KBM-7 (cell line): ENCODE measurements around the gene CYP4A22.
A peak's percentile ranks its signal among the peaks of the same experiment; 100 is the strongest.
"Not testable (repeated sequence)": the region's sequence is repeated elsewhere in the genome, so short reads cannot be mapped to it uniquely, and the experiment has no call there.

Experiments
- DNase-seq: peaks from one replicate; pipeline ENCODE4 v3.0.0-alpha.2; 2015
- in situ Hi-C: fragments of 300-500 bp; cut with MboI; formaldehyde crosslinking; loops from 2 replicates; pipeline ENCODE4 v1.14.3; 2020; ENCODE audit warnings: low sequenced_read_pairs, low pct_unique_long_range_greater_than_20kb, mixed read lengths

CYP4A22 gene, protein sequence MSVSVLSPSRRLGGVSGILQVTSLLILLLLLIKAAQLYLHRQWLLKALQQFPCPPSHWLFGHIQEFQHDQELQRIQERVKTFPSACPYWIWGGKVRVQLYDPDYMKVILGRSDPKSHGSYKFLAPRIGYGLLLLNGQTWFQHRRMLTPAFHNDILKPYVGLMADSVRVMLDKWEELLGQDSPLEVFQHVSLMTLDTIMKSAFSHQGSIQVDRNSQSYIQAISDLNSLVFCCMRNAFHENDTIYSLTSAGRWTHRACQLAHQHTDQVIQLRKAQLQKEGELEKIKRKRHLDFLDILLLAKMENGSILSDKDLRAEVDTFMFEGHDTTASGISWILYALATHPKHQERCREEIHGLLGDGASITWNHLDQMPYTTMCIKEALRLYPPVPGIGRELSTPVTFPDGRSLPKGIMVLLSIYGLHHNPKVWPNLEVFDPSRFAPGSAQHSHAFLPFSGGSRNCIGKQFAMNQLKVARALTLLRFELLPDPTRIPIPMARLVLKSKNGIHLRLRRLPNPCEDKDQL

DNA sequence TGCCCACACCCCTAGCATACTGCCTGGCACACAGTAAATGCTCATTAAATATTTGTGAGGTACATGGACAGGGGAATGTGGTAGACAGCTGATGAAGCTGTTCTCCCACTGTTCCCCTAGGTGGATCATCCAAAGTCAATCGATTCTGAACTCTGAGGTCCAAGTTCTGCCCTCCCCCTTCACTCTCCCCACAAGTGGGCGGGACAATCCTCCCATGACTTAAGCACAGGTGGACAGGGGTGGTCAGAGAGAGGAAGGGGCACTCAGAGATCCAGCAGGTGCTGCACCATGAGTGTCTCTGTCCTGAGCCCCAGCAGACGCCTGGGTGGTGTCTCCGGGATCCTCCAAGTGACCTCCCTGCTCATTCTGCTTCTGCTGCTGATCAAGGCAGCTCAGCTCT lies at the start of gene CYP4A22:
Gene CYP4A22 (plus strand): TSS at position 244 of the 400 bp plus-strand sequence. CDS start 45 bp downstream, at position 289.
- in situ Hi-C loops: no loop called here
- DNase-seq: no peak

GRCh38 chr1:47089356-47089755 lies 47.9 kb upstream of the CYP4A22 start:
- in situ Hi-C loops: not testable (repeated sequence)
- DNase-seq: peak; percentile 28

- in situ Hi-C loops: not testable (repeated sequence)
These were observed 45.8 kb upstream of the CYP4A22 start for GRCh38 chr1:47091476-47091875.

GRCh38 chr1:47104816-47105215 lies 32.4 kb upstream of the CYP4A22 start:
- no peak for DNase-seq
- in situ Hi-C loops: no loop called here

More at GRCh38 chr1:47091476-47091875, 45.8 kb upstream of the CYP4A22 start:
- not testable (repeated sequence) for DNase-seq

- in situ Hi-C loops: no loop called here
- DNase-seq: no peak
These were observed 30.4 kb upstream of the CYP4A22 start for GRCh38 chr1:47106792-47107191.

DNA sequence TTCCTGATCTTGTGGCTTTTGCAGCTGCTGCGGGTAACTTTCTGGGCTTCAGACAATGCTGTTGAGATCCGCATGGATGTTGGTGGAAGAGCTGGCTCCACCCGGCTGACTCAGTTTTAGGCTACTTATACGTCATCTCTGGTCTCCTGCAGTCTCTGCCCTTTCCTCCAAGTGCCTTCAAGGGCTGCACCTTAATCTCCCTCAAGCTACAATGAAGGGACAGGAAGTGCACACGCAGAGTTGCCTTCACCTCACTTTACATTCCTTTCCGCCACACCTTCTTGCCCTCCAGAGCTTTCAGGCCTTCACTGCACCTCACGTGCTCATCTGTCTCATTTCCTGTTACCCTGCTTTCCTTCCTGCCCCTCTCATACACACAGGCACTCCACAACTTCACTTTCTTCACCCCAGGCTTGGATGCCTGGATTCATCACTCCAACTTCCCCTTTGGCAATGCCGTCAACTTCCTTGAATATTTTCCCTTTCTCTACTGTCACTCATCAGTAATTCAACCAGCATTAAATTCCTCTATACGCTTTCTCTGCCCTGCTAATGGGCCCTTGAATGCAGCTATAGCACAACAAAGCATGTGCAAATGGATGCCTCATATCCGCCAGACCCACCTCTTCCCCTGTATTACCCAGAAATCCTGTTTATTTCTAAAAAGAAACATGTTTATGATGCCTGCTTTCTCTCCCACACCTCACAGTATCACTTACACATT lies 29.2 kb upstream of the CYP4A22 start:
- in situ Hi-C loops: not testable (repeated sequence)

DNA sequence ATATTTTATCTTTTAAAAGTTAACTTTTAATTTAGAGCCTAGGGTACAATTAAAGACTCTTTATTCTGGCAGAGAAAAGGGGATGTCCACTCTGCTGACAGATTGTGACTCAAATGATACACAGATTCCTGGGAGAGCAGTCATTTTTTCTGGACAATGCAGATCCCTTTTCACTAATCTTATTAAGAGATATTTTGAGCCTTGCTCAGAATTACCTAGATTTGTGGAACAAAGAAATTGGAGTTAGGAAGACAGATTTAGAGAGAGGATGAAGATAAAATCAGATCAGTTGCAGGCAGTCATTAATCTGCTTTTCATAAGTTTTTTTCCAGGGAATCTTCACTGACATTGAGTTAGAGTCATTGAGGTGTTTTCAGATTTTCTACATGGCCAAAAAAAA lies 27.8 kb upstream of the CYP4A22 start:
- DNase-seq, in situ Hi-C loops: not testable (repeated sequence)

More for the DNA sequence above, 29.2 kb upstream of the CYP4A22 start:
- peak; percentile 0 for DNase-seq

- no peak for DNase-seq
These were observed 24.1 kb upstream of the CYP4A22 start for GRCh38 chr1:47113178-47113577.

DNA sequence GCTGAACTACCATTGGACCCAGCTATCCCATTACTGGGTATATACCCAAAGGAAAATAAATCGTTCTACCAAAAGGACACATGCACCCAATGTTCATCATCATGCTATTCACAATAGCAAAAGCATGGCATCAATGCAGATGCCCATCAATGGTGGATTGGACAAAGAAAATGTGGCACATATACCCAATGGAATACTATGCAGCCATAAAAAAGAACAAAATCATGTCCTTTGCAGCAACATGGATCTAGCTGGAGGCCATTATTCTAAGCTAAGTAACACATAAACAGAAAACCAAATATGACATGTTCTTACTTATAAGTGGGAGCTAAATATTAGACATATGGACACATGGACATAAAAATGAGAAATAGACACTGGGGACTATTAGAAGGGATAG lies 16.2 kb upstream of the CYP4A22 start:
- DNase-seq, in situ Hi-C loops: not testable (repeated sequence)

More at GRCh38 chr1:47113178-47113577, 24.1 kb upstream of the CYP4A22 start:
- in situ Hi-C loops: no loop called here

- DNase-seq: peak; percentile 10
- in situ Hi-C loops: not testable (repeated sequence)
These were observed 12.4 kb upstream of the CYP4A22 start for GRCh38 chr1:47124834-47125233.

DNA sequence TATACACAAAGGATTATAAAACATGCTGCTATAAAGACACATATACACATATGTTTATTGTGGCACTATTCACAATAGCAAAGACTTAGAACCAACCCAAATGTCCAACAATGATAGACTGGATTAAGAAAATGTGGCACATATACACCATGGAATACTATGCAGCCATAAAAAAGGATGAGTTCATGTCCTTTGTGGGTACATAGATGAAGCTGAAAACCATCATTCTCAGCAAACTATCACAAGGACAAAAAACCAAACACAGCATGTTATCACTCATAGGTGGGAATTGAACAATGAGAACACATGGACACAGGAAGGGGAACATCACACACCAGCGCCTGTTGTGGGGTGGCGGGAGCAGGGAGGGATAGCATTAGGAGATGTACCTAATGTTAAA lies 10.2 kb upstream of the CYP4A22 start:
- DNase-seq, in situ Hi-C loops: not testable (repeated sequence)

GRCh38 chr1:47128221-47128620 lies 9.0 kb upstream of the CYP4A22 start:
- in situ Hi-C loops: no loop called here
- no peak for DNase-seq

DNA sequence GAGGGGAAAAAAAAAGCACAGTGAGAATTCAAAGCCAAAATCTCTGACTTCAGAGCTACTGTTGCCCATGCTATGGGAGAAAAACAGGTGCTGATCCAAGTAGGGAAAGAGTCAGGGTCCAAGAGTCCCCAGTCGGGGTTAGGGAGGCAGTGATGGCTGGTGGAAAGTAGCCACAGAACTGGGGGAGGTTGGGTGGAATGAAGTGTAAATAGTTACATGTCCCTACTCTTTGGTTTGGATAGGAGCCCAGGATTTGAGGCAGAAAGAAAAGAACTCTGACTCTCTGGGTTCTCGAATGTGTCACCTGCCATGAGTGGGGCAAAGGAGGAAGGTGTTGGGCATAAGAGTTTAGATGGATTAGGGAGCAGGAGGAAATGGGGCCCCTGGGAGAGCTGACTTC lies 8.4 kb upstream of the CYP4A22 start:
- DNase-seq, in situ Hi-C loops: not testable (repeated sequence)

DNA sequence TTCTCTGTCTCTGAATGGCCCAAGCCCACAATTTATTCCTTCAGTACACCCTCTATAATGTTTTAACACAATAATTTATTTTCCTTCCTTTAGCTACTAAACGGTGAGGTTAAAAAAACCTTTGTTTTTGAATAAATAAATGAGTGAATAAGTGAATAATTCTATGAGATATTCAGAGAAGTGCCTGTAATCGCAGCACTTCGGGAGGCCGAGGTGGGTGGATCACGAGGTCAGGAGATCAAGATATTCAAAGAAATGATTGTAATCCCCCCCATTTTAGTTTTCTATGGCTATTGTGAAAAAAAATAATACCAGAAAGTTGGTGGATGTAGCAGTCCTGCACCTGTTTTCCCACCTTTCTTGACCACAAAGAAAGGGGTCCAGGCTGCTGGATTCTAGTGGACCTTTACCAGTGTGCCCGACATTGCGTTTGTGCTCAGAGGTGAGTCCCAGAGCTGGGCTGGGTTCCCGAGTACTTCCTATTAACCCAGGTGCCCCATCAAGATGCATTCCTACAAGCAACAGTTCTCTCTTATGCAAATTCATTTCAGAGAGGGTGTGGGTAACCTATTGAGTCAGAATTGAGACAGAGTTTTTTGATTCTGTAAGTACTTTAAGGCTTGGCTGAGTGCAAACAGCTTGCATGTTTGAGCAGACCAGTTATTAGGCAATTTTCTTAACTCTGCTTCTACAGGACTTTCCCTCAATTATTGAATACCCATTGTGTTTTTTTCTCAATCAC lies 7.6 kb upstream of the CYP4A22 start:
- in situ Hi-C loops, DNase-seq: not testable (repeated sequence)

DNA sequence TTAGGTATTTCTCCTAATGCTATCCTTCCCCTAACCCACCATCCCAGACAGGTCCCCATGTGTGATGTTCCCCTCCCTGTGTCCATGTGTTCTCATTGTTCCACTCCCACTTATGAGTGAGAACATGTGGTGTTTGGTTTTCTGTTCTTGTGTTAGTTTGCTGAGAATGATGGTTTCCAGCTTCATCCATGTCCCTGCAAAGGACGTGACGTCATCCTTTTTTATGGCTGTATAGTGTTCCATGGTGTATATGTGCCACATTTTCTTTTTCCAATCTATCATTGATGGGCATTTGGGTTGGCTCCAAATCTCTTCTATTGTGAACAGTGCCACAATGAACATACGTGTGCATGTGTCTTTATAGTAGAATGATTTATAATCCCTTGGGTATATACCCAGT lies 4.6 kb upstream of the CYP4A22 start:
- in situ Hi-C loops: not testable (repeated sequence)

GRCh38 chr1:47137925-47138615 lies 829 bp downstream of the CYP4A22 start:
- DNase-seq: no peak
- in situ Hi-C loops: no loop called here

More for the DNA sequence above, 4.6 kb upstream of the CYP4A22 start:
- not testable (repeated sequence) for DNase-seq

- DNase-seq, in situ Hi-C loops: not testable (repeated sequence)
These were observed 3.1 kb downstream of the CYP4A22 start for GRCh38 chr1:47140358-47140757.

DNA sequence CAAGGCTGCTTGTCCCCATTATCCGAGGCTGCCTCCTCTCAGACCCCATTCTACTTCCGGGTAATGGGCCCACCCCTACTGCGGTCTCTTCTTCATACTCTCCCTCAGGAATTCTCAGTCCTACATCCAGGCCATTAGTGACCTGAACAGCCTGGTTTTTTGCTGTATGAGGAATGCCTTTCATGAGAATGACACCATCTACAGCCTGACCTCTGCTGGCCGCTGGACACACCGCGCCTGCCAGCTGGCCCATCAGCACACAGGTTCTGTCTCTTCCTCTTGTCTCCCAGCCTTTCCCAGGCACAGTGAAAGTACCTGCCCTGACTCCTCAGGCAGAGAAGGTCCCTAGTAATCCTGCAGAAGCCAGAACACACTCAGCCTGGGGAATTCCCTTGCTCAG lies 6.4 kb downstream of the CYP4A22 start:
- in situ Hi-C loops, DNase-seq: not testable (repeated sequence)

GRCh38 chr1:47146495-47146894 lies 9.3 kb downstream of the CYP4A22 start:
- in situ Hi-C loops, DNase-seq: not testable (repeated sequence)
